Esophagus squamous epithelium (tissue), 4 donors: ENCODE results near the gene LARP1.

Experiments
- CTCF ChIP-seq, 6 experiments: fragments of 450-650 bp in 4 of 6; fragments of 200-600 bp in 2 of 6; sonication (generic) in 2 of 6; IDR thresholded peaks; one replicate each; pipeline ENCODE4 v1.5.1; 2016 to 2019; ENCODE audit warnings: antibody characterized with exemption in 6 of 6, mild to moderate bottlenecking in 4 of 6, moderate library complexity in 4 of 6
- POLR2A ChIP-seq, 4 donors: fragments of 450-650 bp; IDR thresholded peaks; one replicate each; pipeline ENCODE4 v1.6.1; 2017; ENCODE audit warnings: antibody characterized with exemption in 4 of 4, mild to moderate bottlenecking in 4 of 4, moderate library complexity in 3 of 4

DNA sequence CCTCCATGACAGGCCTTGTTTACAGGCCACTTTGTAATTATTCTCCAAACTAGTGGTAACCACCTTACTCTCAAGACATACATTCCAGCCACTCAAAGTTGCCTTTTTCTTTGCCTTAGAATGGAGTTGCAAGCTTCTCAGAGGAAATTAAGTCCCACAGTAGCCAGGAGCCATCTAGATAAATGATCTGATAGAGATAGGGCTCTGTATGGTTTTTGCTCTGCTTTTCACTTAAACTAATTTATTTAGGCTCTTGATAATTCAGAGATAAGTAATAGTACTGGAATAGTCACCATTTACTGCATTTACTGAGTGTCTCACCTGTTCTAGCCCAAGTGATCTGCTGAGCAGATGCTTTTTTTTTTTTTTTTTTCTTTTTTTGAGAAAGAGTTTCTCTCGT, 7.5 kb downstream of the LARP1 start:
- no peak for TF ChIP-seq POLR2A (IDR thresholded peaks at IDR 0.05)
- no peak for TF ChIP-seq CTCF (IDR thresholded peaks at IDR 0.05)
